Endothelial cell of umbilical vein (primary cell): ENCODE data around the gene CLEC18A.

Experiments used
- EZH2 ChIP-seq: IDR thresholded peaks from 2 replicates; pipeline ENCODE4 v1.6.1; 2012; ENCODE audit warnings: borderline replicate concordance, low read depth, mild to moderate bottlenecking, moderate library complexity, low read length, inconsistent platforms; ENCODE audit not compliant: severe bottlenecking
- FOS ChIP-seq: IDR thresholded peaks from 2 replicates; pipeline ENCODE4 v1.6.1; 2011; ENCODE audit warnings: mild to moderate bottlenecking, low read length, moderate library complexity, borderline replicate concordance; ENCODE audit not compliant: insufficient read depth
- MYC ChIP-seq: IDR thresholded peaks from one replicate; pipeline ENCODE4 v1.6.1; 2011; ENCODE audit warnings: mild to moderate bottlenecking, low read depth, low read length
- POLR2A ChIP-seq: IDR thresholded peaks from 2 replicates; pipeline ENCODE4 v1.6.1; 2012; ENCODE audit warnings: low read depth, mild to moderate bottlenecking, control low read depth, low read length
- POLR2AphosphoS5 ChIP-seq: IDR thresholded peaks from 2 replicates; pipeline ENCODE4 v1.6.1; 2012; ENCODE audit warnings: low read depth, mild to moderate bottlenecking, control low read depth, low read length, moderate library complexity; ENCODE audit not compliant: insufficient read depth
- TF ChIP-seq, protein P1 (sequence below), 2 donors: IDR thresholded peaks; 1 replicate in 1 of 2; 2 replicates in 1 of 2; pipeline ENCODE4 v1.5.1; 2011; ENCODE audit warnings: low read length in 2 of 2, mild to moderate bottlenecking in 2 of 2, moderate library complexity in 2 of 2, control low read depth in 1 of 2, inconsistent platforms in 1 of 2, low read depth in 1 of 2; ENCODE audit not compliant: insufficient read depth in 1 of 2; ENCODE audit errors: extremely low read depth in 1 of 2
- TF ChIP-seq, protein P2 (sequence below): IDR thresholded peaks from 2 replicates; pipeline ENCODE4 v1.6.1; 2011; ENCODE audit not compliant: insufficient read depth, insufficient read length

DNA sequence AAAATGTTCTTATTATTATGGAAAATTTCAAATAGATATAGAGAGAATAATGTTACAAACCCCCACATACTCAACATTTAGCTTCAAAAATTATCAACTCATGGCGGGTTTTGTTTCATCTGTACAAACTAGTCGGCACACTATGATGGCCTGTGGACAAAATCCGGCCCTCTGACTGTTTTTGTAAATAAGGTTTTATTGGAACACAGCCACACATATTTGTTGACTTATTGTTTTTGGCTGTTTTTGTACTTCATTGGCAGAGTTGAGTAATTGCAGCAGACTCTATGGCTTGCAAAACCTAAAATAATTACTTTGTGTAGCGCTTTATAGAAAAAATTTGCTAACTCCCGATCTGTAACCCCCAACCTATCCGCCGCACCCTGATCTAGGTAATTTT, 41.4 kb upstream of the CLEC18A start:
- TF ChIP-seq EZH2 (no peak), POLR2A (no peak), FOS (no peak), POLR2AphosphoS5 (no peak), MYC (no peak)
- TF ChIP-seq, protein P1, sequence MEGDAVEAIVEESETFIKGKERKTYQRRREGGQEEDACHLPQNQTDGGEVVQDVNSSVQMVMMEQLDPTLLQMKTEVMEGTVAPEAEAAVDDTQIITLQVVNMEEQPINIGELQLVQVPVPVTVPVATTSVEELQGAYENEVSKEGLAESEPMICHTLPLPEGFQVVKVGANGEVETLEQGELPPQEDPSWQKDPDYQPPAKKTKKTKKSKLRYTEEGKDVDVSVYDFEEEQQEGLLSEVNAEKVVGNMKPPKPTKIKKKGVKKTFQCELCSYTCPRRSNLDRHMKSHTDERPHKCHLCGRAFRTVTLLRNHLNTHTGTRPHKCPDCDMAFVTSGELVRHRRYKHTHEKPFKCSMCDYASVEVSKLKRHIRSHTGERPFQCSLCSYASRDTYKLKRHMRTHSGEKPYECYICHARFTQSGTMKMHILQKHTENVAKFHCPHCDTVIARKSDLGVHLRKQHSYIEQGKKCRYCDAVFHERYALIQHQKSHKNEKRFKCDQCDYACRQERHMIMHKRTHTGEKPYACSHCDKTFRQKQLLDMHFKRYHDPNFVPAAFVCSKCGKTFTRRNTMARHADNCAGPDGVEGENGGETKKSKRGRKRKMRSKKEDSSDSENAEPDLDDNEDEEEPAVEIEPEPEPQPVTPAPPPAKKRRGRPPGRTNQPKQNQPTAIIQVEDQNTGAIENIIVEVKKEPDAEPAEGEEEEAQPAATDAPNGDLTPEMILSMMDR (IDR thresholded peaks at IDR 0.05; ENCODE audit: extremely low read depth in 1 of 2, insufficient read depth in 1 of 2, low read depth in 1 of 2, low read length in 2 of 2): no peak
- TF ChIP-seq, protein P2, sequence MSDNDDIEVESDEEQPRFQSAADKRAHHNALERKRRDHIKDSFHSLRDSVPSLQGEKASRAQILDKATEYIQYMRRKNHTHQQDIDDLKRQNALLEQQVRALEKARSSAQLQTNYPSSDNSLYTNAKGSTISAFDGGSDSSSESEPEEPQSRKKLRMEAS: no peak
